Nephron (organoid): ENCODE measurements around the gene CHRM3.

Source experiments
- H3K27ac Mint-ChIP-seq, 3 experiments: 2 replicates each; pipeline ENCODE4 v1.8.0; 2020; ENCODE audit warnings: mixed read lengths in 3 of 3, mild to moderate bottlenecking in 2 of 3, moderate library complexity in 1 of 3
- H3K27me3 Mint-ChIP-seq: 2 replicates; pipeline ENCODE4 v1.8.0; 2021; ENCODE audit warnings: low read depth, mild to moderate bottlenecking, moderate library complexity, mixed read lengths
- H3K36me3 Mint-ChIP-seq: 2 replicates; pipeline ENCODE4 v1.8.0; 2020; ENCODE audit warnings: low read depth, mixed read lengths
- H3K4me1 Mint-ChIP-seq: 2 replicates; pipeline ENCODE4 v1.8.0; 2020; ENCODE audit warnings: mixed read lengths
- H3K4me3 Mint-ChIP-seq, 3 experiments: 2 replicates each; pipeline ENCODE4 v1.8.0; 2020; ENCODE audit warnings: mild to moderate bottlenecking in 3 of 3, mixed read lengths in 3 of 3, moderate library complexity in 2 of 3
- H3K9me3 Mint-ChIP-seq: 2 replicates; pipeline ENCODE4 v1.8.0; 2020; ENCODE audit warnings: mixed read lengths
- TF ChIP-seq, protein P1 (sequence below), 3 experiments: fragments of 200-600 bp; sonication (generic); IDR thresholded peaks; one replicate each; pipeline ENCODE4 v1.5.0; 2021; ENCODE audit warnings: antibody characterized with exemption in 3 of 3; ENCODE audit not compliant: unreplicated experiment in 3 of 3

Gene CHRM3

DNA sequence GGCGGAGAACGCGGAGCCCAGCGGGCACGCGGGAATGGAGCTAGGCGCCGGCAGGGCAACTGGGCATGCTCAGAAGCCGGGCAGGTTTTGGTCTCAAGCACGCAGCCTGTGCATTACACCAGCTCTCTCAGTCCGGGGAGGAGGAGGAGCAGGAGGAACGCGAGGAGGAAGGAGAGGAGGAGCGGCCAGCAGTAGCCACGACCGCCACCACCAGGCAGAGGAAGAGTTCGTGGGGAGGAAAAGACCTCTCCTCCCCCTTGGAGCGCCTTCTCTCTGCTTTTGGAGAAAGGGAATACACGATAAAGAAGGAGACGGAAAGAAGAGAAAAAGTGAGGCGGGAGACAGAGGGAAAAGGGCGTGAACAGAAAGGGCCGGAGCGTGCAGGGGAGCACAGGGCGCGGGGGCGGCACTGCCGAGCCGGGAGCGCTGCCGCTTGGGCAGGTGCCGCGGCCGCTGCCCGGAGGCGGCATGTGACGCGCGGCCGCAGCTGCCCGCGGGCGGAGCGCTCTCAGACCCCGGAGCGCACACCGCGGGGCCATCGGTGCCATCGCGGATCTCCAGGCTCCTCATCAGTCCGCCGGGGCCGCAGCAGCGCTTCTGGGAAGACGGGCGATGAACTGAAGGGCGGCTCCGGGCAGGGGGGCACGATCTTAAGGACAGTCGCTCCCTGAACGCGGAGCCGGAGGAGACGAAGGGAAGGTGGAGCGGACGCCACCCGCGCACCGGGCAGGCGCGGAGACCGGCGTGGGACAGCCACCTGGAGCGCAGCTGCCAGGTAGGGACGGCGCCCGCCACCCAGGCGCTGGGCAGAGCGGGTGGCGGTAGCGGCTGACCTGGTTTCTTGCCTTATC, at the start of gene CHRM3:
TSS of gene CHRM3 (plus strand) at position 116 of the 851 bp plus-strand sequence. CDS start 520,884 bp downstream, outside the sequence.
- peak within 1 kb of the TSS; percentile 90 to 92 (median 92) for H3K4me3 Mint-ChIP-seq
- H3K9me3 Mint-ChIP-seq: no peaks in the 10 kb centered on the region
- peaks cover 26% of the 10 kb centered on the region for H3K4me1 Mint-ChIP-seq
- peaks cover 96% of the 10 kb centered on the region for H3K27me3 Mint-ChIP-seq
- peak within 1 kb of the TSS in 1 of 3 experiments; percentile 66 for H3K27ac Mint-ChIP-seq
- H3K36me3 Mint-ChIP-seq: no peaks in the 10 kb centered on the region
- TF ChIP-seq, protein P1, sequence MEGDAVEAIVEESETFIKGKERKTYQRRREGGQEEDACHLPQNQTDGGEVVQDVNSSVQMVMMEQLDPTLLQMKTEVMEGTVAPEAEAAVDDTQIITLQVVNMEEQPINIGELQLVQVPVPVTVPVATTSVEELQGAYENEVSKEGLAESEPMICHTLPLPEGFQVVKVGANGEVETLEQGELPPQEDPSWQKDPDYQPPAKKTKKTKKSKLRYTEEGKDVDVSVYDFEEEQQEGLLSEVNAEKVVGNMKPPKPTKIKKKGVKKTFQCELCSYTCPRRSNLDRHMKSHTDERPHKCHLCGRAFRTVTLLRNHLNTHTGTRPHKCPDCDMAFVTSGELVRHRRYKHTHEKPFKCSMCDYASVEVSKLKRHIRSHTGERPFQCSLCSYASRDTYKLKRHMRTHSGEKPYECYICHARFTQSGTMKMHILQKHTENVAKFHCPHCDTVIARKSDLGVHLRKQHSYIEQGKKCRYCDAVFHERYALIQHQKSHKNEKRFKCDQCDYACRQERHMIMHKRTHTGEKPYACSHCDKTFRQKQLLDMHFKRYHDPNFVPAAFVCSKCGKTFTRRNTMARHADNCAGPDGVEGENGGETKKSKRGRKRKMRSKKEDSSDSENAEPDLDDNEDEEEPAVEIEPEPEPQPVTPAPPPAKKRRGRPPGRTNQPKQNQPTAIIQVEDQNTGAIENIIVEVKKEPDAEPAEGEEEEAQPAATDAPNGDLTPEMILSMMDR (IDR thresholded peaks at IDR 0.05; ENCODE audit: unreplicated experiment in 3 of 3): peak in 1 of 3 experiments; percentile 7

DNA sequence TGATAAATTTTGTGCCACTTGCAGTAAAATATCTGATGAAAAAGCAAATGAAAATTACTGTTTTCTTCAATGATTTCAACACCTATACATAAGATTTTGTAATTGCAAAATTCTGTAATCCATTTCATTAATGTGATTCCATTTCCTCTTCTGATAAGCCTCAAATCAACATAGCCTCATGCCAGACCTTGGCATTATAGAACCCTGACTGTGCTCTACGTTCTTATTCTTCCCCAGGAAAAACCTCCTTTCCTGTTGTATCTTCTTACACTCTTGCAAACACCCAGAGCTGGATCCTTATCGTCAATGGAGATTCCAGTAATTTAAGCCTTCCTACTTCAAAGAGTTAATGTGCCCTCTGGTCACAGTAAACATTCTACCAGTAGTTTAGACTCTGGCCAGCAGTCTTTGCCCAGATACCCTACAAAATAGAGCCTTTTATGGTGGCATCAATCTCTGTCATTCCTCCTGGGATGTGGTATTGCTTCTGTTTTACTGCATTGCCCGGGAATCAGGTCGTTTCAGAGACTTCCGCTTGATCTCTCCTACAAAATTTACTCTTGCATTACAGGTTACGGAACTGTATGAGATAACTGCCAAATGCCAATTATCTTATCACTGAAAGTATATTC, 48.5 kb upstream of the CHRM3 start:
- Mint-ChIP-seq H3K4me3 (no peak overlapping the region), H3K4me1 (no peaks in the 10 kb centered on the region), H3K9me3 (no peaks in the 10 kb centered on the region), H3K36me3 (no peaks in the 10 kb centered on the region), H3K27me3 (no peaks in the 10 kb centered on the region), H3K27ac (no peak overlapping the region)
- TF ChIP-seq, protein P1 (IDR thresholded peaks at IDR 0.05; ENCODE audit: unreplicated experiment in 3 of 3): no peak

DNA sequence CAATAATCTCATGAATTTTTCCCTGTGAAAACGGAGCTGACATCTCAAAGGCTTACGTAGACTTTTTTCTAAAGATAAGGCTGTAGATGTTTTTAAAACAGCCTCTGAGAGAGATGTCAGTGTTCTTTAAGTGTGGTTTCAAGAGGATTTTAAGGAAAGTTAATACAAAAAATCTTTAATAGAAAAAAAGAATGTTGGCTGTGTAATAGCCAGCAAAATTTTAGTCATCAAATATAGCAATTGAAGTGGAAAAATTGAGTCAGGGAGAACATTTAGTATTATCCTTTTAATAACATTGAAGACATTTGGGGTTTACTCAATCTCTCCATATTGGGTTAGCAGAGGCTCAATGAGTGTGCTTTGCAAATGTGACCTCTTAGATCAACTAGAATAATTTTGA, 38.6 kb upstream of the CHRM3 start:
- Mint-ChIP-seq H3K4me1 (no peaks in the 10 kb centered on the region), H3K4me3 (no peak overlapping the region), H3K36me3 (no peaks in the 10 kb centered on the region), H3K27me3 (no peaks in the 10 kb centered on the region), H3K27ac (no peak overlapping the region), H3K9me3 (no peaks in the 10 kb centered on the region)
- TF ChIP-seq, protein P1 (IDR thresholded peaks at IDR 0.05; ENCODE audit: unreplicated experiment in 3 of 3): no peak

DNA sequence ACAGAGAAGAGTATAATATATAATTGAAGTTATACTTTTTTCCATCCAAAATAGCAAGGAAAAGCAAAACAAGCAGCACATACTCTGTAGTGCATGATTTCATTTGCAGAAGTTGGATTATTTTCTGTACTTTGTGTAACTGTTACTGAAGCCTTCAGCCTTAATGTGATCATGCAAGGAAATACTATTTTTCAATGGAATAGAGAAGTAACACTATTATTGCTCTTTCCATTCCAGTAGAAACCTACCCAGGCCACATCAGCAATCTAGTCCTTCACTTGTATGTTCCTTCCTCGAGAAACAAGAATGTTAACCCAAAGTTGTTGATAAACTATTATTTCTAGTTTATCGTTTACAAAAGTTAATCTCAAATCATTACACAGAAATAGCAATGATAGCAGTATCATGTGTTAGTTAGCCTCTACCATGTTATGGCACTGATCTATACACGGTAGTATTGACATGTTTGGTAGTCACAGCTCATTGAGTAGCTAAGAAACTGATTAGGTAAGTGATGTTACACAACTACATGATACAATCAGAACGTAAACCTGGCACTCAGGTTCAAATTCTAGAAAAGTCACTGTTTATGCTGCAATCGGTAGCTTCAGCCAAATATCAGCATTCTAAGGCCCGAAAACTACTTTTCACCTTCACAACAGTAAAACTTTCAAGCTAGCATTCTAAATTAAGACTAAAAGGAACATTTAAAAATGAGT, 37.6 kb upstream of the CHRM3 start:
- no peaks in the 10 kb centered on the region for H3K27me3 Mint-ChIP-seq
- no peaks in the 10 kb centered on the region for H3K9me3 Mint-ChIP-seq

DNA sequence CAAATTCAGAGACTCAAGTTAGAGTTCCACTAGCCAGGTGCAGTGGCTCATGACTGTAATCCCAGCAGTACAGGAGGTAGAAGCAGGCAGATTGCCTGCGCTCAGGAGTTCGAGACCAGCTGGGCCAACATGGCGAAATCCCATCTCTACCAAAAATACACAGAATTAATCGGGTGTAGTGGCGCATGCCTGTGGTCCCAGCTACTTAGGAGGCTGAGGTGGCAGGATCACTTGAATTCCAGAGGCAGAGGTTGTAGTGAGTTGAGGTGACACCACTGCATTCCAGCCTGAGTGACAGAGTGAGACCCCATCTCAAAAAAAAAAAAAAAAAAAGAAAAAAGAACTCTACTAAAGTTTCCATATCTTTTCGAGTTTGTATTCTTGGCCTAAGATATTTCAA, 36.7 kb upstream of the CHRM3 start:
- H3K36me3 Mint-ChIP-seq: no peaks in the 10 kb centered on the region
- no peaks in the 10 kb centered on the region for H3K27me3 Mint-ChIP-seq
- TF ChIP-seq, protein P1 (IDR thresholded peaks at IDR 0.05; ENCODE audit: unreplicated experiment in 3 of 3): no peak
- H3K27ac Mint-ChIP-seq: no peak overlapping the region
- H3K4me1 Mint-ChIP-seq: no peaks in the 10 kb centered on the region
- no peak overlapping the region for H3K4me3 Mint-ChIP-seq
- H3K9me3 Mint-ChIP-seq: no peaks in the 10 kb centered on the region

More for the DNA sequence above, 37.6 kb upstream of the CHRM3 start:
- Mint-ChIP-seq H3K4me1 (no peaks in the 10 kb centered on the region), H3K36me3 (no peaks in the 10 kb centered on the region), H3K4me3 (no peak overlapping the region), H3K27ac (no peak overlapping the region)
- TF ChIP-seq, protein P1 (IDR thresholded peaks at IDR 0.05; ENCODE audit: unreplicated experiment in 3 of 3): no peak
